ENCODE measurements around the gene CA12. TPM values are rescaled to one million over a fixed set of nuclear protein-coding genes. Genes with fewer than 3 reads are reported as not detected.

The CA12 gene
- total RNA-seq, 2 experiments from 2014 or later = 0.58 TPM; not detected in 1

GRCh38 chr15:63299943-63300575 is 81.6 kb downstream of the CA12 start:
- H3K27ac Mint-ChIP-seq = no peak overlapping the region
- CTCF ChIA-PET = interaction anchor here (0.7 to 1.3 kb wide), 2 partner anchors 8 to 104 kb away, joined by 3 to 4 read pairs; no protein-coding TSS in a partner anchor

GRCh38 chr15:63296195-63296594 is 85.5 kb downstream of the CA12 start:
- DNase-seq = peak; percentile 23
- ChIA-PET CTCF (interaction anchor here (1.5 to 2.3 kb wide), 2 partner anchors 108 to 249 kb away, joined by 4 to 5 read pairs; no protein-coding TSS in a partner anchor), POLR2A (interaction anchor here (1.8 kb wide), 1 partner anchor 12 kb away, joined by 6 read pairs; no protein-coding TSS in a partner anchor)
- ATAC-seq = no peak
- peaks cover 16% of the 10 kb centered on the region for H3K4me1 Mint-ChIP-seq (ENCODE audit: low read depth)
- no peaks in the 10 kb centered on the region for H3K9me3 Mint-ChIP-seq
- H3K27me3 Mint-ChIP-seq = no peaks in the 10 kb centered on the region
- intact Hi-C loops (cut with micrococcal nuclease) = no loop called here
- peaks cover 3% of the 10 kb centered on the region for H3K36me3 Mint-ChIP-seq (ENCODE audit: low read depth)
- no peak overlapping the region for H3K27ac Mint-ChIP-seq
- no peak overlapping the region for H3K4me3 Mint-ChIP-seq
- no peak for TF ChIP-seq CTCF (IDR thresholded peaks at IDR 0.05)

More at GRCh38 chr15:63299943-63300575, 81.6 kb downstream of the CA12 start:
- POLR2A ChIA-PET = interaction anchor here (0.6 kb wide), 1 partner anchor 9 kb away, joined by 3 read pairs; no protein-coding TSS in a partner anchor
- intact Hi-C loops (cut with micrococcal nuclease) = no loop called here
- DNase-seq (no peak), ATAC-seq (no peak)
- Mint-ChIP-seq H3K9me3 (no peaks in the 10 kb centered on the region), H3K4me3 (no peak overlapping the region), H3K4me1 (ENCODE audit: low read depth) (peaks cover 17% of the 10 kb centered on the region), H3K27me3 (no peaks in the 10 kb centered on the region), H3K36me3 (ENCODE audit: low read depth) (peaks cover 6% of the 10 kb centered on the region)
- TF ChIP-seq CTCF (IDR thresholded peaks at IDR 0.05) = no peak

- Mint-ChIP-seq H3K27ac (no peak overlapping the region), H3K27me3 (no peaks in the 10 kb centered on the region), H3K4me3 (no peak overlapping the region), H3K9me3 (no peaks in the 10 kb centered on the region), H3K36me3 (ENCODE audit: low read depth) (peaks cover 3% of the 10 kb centered on the region), H3K4me1 (ENCODE audit: low read depth) (peaks cover 13% of the 10 kb centered on the region)
- TF ChIP-seq CTCF (IDR thresholded peaks at IDR 0.05) = no peak
- intact Hi-C loops (cut with micrococcal nuclease) = no loop called here
- ChIA-PET POLR2A (interaction anchor here (1.8 kb wide), 1 partner anchor 11 kb away, joined by 6 read pairs; no protein-coding TSS in a partner anchor), CTCF (interaction anchor here (1.2 to 2.3 kb wide), 3 partner anchors 35 to 248 kb away, joined by 4 to 5 read pairs (median 4); no protein-coding TSS in a partner anchor)
- DNase-seq (no peak), ATAC-seq (no peak)
Observed at GRCh38 chr15:63295341-63295740, 86.3 kb downstream of the CA12 start.

GRCh38 chr15:63294359-63294758 is 87.3 kb downstream of the CA12 start:
- no peaks in the 10 kb centered on the region for H3K27me3 Mint-ChIP-seq
- intact Hi-C loops (cut with micrococcal nuclease) = no loop called here
- TF ChIP-seq CTCF (IDR thresholded peaks at IDR 0.05) = no peak
- DNase-seq (no peak), ATAC-seq (no peak)
- no peak overlapping the region for H3K27ac Mint-ChIP-seq
- POLR2A ChIA-PET = interaction anchor here (0.5 to 1.8 kb wide), 2 partner anchors 10 to 402 kb away, joined by 3 to 6 read pairs; no protein-coding TSS in a partner anchor
- CTCF ChIA-PET = interaction anchor here (0.6 to 1.5 kb wide), 6 partner anchors 34 to 246 kb away, joined by 3 to 6 read pairs (median 4); no protein-coding TSS in a partner anchor
- H3K36me3 Mint-ChIP-seq (ENCODE audit: low read depth) = peaks cover 3% of the 10 kb centered on the region
- H3K4me3 Mint-ChIP-seq = no peak overlapping the region
- H3K9me3 Mint-ChIP-seq = no peaks in the 10 kb centered on the region
- peaks cover 13% of the 10 kb centered on the region for H3K4me1 Mint-ChIP-seq (ENCODE audit: low read depth)

- CTCF ChIA-PET = interaction anchor here (0.9 to 5.4 kb wide), 5 partner anchors 9 to 174 kb away, joined by 3 to 49 read pairs (median 6); no protein-coding TSS in a partner anchor
- H3K27ac Mint-ChIP-seq = no peak overlapping the region
- no peak overlapping the region for H3K4me3 Mint-ChIP-seq
- H3K36me3 Mint-ChIP-seq (ENCODE audit: low read depth) = peaks cover 3% of the 10 kb centered on the region
- POLR2A ChIA-PET = no interaction called here
- H3K4me1 Mint-ChIP-seq (ENCODE audit: low read depth) = peaks cover 18% of the 10 kb centered on the region
- ATAC-seq = no peak
- no peak for TF ChIP-seq CTCF (IDR thresholded peaks at IDR 0.05)
- no peaks in the 10 kb centered on the region for H3K9me3 Mint-ChIP-seq
- H3K27me3 Mint-ChIP-seq = no peaks in the 10 kb centered on the region
- intact Hi-C loops (cut with micrococcal nuclease) = no loop called here
- DNase-seq = no peak
Observed at GRCh38 chr15:63292771-63293170, 88.9 kb downstream of the CA12 start.
